T-helper 22 cell (primary cell): ENCODE results near the gene DAB2.

Experiments
- DNase-seq: peaks from one replicate; pipeline ENCODE4 v3.0.0-alpha.2; 2020; ENCODE audit warnings: low read depth

The DAB2 gene

DNA sequence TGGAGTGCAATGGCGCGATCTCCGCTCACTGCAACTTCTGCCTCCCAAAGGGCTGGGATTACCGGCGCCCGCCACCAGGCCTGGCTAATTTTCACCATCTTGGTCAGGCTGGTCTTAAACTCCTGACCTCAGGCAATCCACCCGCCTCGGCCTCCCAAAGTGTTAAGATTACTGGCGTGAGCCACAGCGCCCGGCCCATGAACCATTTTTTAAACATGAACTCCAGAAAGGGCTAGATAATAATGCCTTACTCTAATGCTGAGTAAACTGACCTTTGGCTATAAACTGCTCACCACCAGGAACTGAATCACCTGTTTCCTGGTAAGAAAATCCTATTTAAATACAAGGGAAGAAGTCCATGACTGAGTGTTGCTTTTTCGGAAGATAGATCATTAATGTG, 23.2 kb upstream of the DAB2 start:
- no peak for DNase-seq

DNA sequence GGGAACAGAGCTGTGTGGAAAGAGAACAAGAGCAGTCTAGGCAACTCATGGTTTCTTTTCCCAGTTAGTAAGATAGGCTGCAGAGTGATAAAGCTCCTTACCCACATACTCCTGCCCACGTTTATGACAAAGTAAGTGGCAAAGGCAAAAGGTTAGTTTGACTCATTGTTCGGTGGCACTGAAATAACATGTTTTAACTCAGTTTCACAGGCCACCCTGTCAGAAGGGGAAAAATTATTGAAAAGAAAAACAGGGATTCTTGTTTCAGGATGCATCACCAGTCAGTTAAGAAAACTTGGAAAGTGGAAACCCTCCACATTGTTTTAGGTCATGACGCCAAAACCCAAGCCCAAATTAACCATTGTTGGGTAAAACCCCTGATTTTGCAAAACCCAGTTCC, 22.3 kb upstream of the DAB2 start:
- DNase-seq = no peak

DNA sequence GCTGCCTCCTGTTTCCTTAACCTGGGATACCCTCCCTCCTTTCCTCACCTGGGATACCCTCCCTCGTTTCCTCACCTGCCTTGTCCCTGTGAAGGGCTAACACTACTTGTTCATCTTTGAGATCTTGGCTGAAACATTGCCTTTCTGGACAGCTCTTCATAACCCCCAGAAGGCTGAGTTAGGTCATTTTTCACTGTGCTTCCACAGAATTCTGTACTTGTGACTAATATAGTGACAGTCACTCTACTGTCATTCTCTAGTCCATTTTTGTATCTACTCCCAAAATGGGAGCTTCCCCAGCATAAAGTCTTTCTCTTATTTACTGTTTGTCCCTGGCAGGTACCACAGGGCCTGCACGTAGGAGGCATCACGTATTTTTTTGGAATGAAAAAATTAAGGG, 21.5 kb upstream of the DAB2 start:
- no peak for DNase-seq

DNA sequence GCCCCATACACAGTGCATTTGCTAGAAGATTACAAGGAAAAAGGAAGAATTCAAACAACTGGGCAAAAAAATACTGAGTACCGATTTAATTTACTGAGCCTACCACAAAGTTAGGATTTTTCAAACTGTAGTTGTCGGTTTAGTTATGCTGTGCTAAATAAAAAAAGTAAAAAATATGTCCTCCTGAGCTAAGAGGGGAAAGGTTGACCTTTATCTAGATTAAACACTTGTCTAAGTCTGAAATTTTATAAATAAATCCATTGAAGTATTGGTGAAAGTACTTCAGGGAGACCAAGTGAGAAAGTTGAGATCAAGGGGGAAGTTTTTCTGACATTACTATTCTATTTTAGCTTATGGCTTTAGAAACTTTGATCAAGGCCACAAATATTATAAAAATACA, 19.1 kb upstream of the DAB2 start:
- no peak for DNase-seq

DNA sequence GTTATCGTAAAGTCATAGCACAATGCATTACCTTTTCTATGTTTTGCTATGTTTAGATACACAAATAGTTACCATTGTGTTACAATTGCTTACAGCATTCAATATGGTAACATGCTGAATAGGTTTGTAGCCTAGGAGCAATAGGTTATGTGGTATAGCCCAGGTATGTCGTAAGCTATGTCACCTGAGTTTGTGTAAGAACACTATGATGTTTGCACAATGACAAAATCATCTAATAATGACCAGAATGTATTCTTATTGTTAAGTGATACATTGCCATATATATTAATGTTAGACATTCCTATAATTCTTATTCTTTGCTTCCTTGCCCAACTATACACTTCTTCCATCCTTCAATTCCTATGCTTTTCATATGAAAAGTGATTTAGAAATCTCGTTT, 18.2 kb upstream of the DAB2 start:
- DNase-seq = no peak

DNA sequence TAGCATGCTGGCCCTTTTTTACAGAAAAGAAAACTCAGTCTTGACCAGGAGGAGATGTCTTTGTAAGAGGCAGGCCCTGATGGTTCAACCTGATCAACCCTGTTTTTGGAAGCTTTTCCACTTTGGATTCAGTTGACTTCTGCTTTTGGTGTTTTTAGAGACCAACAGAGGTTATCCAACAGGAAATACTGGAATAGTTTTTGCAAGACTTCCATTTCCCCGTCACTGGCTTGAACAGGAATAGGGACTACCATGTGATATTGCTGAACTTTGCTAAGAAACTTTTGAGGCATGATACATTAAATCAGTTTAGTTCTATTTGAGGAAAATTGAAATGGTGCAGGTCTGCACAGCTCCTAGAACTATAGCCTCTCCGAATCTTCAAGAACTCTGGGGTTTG, 17.1 kb upstream of the DAB2 start:
- DNase-seq = no peak

DNA sequence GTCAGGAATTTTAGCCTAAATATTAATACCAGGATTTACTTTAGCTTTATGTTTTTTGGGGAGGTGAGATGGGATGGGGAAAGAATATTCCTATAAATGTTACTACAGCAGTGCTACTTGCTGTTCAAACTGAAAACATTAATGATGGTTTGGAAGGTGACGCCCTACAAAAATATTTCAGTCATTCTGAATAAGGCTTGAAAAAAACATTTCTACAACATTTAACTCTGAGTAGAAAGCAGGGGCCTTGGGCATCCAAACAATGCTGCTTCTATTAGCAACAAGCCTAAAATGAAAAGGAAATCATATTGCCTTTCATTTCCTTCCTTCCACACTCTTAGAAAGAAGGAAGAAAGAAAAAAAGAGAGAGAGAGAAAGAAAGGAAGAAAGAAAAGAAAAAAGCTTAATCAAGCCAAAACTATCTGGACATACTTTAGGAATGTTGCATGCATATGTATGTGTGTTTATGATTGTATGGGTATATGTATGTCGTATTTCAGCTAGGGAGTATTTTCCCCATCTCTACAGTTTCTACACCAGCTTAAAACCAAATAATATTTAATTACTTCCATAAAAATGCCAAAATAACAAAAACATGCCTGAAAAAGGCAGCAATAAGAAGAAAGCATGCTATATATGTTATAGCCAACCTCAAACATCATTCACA, 16.3 kb upstream of the DAB2 start:
- DNase-seq = no peak

DNA sequence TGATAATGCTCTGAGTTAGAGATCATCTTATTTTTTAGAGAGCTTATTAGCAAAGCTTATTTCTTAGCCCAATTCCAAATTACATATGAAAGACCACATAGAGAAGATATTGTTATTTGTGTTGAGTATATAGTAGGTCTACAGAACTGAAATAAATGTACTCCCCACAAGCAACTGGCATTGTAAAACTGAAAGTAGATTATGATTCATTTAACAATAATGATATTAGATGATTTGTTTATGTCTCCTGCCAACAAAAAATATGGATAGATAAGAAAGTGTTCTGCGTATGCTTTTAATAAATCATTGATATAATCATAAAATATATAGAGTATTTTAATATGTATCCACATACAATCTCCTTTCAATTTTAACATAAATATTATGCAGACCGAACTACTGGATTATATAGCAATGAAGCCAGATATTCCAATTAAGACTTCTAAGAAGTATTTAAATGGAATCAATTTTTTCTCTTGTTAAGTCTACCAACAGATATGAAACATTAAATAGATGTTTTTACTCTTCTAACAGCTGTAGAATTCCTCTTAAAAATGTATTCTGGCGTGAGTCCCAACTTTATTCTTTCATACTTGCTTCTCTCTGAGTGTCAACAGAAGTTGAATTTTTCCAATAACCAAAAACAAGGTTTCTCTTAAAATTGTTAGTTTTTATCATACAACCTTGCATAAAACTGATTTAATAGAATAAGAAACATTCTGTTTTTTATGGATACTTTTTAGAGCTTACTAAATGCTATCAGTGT, 15.6 kb upstream of the DAB2 start:
- DNase-seq = no peak

DNA sequence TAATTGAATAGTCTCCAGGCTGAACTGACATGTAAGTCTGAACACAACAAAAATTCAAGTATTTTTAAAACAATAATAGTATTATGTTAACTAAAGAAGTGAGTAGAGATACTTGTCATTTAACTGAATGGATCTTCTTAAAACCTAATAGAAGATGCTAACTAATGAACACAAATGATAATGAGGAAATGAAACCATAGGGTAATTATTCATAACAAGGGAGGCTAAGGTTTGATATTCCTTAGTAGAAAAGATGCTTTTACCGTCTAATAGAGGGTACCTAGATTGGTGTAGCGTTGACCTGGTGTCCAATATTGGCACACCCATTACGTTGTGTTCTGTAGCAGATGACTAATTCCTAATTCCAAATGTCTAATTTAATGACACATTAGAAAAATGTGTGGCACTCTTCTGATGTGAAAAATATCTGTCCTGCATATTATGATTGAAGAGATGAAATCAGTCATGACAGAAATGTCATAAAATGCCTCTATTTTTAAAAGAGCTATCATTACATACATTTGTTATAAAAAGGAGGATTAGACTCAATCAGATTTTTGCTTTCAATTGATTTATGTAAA, 14.9 kb upstream of the DAB2 start:
- no peak for DNase-seq

DNA sequence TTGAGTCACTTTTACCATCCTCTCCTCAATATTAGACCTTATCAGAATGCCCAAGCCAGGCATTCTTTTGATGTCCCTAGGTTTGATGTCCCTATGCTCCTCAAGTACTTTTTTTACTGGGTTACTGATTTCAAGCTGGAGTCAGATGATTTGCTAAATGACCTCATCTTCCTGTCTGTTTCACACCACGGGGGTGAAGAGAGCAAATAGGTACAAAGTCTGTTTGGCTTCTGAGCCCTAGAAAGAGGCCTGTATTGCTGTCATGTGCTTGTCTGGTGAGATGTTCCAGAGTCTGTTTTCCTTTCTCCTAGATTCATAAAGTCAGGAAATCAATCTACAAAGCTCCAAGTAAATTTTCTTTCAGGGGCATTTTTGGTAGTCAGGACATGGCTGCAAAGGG, 12.7 kb upstream of the DAB2 start:
- no peak for DNase-seq

DNA sequence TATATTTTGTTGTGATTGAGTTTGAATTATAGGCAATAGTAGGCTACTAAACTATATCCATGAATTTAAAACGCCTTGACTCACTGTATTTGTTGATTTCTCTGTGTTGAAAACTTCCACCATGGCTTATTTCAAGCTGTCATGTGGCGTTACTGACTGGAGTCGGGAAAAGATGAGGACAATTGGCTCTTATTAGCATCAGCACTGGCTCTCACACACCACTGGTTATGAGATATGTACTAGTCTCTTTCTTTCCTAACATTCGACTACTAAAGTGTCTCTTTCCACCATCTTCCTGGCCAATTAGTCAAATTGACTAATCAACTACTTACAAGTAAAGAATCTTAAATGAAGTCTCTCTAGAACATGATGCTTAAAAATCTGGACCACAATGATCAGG, 9.1 kb upstream of the DAB2 start:
- no peak for DNase-seq

DNA sequence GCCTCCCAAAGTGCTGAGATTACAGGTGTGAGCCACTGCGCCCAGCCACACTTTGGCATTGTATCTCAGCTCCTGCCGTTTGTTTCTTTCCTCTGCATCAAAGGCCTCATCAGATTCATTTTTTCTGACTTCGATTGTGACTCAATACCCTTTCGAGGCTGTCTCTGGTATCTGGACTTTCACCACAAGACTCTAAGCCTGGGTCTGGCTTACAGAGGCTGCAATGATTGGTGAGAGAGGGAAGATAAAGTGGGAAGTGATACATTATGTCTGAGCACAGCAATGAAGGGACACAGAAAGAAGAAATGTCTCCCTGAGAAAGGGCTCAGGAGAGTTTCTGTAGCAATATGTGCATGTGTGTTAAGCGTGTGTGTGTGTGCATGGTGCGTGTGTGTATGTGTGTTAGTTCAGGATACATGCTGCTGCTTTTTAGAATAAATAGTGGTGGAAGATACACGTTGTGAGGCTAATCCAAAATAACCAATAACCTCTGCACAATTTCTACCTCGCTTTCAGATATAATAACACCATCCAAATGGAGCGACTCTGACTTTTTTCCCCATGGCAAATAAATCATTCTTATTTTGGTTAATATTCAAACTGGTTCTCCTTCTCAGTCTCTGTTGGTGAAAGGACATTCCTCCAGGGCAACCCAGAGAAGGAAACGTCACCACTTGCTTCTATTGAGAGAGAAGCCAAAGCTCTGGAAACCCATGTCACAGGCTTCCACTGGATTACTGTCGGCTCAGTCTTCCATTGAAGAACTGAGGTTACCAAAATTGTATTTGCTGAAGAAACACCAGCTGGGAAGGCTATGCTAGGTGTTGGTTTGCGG, 8.1 kb upstream of the DAB2 start:
- no peak for DNase-seq

DNA sequence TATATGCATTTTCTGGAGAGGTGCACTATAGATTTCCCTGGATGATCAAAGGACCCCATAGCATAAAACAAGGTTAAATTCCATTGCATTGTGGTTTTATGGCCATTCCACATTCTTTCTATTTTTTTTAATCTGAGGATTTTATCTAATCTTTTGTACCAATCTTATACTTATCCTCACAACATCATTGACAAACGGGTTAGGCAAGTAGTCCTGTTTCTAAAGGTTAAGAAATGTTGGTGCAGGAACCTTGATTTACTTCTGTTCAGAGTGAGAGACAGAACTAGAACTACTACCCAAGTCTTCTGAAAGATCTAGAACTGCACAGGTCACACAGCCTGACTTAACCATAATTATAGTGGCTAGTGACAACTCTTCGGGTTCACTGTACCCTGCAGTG, 5.7 kb upstream of the DAB2 start:
- DNase-seq = no peak

DNA sequence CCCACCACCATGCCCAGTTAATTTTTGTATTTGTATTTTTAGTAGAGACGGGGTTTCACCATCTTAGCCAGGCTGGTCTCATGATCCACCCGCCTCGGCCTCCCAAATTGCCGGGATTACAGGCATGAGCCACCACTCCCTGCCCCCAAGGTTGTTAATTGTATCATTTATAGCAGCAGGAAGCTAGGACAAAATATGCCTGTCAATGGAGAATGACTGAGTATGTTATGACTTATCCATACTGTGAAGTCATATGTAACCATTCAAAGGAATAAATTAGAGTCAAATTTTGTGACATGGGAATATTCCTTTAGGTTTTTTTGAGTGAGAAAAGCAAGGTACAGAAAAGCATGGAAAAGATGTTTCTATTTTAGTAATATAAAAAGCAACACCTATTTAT, 3.9 kb upstream of the DAB2 start:
- no peak for DNase-seq

DNA sequence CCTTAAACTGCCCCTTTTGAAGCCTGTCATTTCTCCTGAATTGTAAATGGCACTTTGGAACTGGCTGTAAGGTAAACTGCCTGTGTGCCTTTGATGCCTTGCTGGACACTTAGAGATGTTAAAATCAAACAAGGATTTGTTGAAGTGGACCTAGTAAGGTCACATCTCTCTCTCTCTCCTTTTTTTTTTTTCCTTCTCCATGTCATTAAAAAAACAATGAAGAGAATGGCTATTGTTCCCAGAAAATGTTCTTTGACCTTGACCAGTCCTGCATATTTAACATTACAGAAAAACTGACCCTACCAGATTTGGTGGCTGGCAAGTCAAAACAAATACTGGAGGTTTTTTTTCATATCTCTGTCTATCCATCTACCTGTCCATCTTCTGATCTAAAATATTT, 2.9 kb upstream of the DAB2 start:
- no peak for DNase-seq

DNA sequence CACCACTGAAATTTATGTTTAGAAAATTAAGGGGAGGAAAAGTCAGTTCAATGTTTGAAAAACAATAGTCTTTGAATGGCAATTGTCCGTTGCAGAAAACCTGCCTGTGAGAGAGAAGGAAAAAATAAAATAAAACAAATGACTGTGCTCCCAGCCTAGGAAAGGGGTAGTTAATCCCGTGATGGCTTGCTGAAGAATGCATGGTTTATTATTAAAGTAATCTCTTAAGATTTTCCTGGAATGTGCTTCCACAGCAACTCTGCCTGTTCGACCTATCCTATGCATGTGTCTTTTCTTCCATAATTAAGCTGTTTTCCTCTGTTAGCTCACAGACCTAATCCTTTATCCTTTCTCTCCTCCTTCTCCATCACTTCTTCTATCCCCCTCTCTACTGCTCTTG, 2.4 kb upstream of the DAB2 start:
- DNase-seq = no peak

DNA sequence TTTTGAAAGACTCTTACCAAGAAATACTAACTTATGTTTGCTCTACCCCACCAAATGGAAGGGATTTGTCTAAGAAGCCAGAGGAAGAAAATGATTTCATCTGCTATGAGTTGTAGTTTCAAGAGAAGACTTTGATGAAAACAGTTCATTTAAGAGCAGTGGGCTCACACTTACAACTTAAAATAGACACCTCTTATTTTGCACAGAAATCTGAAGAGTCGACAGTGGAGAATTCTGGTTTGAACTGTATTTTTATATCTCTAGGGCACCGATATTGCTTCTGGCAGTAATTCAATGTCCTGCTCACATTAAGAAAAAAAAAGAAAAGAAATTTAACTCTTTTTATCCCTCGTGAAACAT, 1.9 kb upstream of the DAB2 start:
- DNase-seq = no peak

DNA sequence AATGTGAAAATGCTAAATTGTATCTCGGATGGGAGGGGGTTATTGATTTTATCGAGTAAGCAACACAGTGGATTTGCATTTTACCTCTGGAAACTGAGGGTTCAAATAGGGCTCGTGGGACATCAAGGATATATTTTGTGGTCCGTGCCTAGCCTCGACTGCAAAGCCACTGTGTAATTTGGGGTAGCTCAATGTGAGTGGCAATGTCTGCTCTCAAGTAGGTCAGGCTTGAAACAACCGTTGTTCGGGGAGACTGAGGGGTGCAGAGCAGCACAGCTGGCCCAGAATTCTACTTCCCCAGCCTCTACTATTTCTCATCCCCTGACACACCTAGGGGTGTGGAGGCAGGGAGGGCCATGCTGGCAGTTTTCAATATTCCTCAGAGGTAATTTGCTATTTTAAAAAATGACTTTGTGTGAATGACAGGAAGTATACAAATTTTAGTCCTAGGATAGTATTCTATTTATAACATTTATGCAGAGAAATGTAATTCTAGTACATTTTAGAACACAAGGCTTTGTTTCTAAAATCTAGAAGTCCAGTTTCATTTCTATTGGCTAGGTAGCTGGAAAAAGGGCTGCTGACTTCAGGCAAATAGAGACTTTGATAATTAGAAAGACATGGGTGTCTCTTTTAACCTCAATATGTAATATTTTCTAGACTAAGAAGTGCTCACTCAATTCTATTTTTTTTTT, 1.4 kb upstream of the DAB2 start:
- no peak for DNase-seq

DNA sequence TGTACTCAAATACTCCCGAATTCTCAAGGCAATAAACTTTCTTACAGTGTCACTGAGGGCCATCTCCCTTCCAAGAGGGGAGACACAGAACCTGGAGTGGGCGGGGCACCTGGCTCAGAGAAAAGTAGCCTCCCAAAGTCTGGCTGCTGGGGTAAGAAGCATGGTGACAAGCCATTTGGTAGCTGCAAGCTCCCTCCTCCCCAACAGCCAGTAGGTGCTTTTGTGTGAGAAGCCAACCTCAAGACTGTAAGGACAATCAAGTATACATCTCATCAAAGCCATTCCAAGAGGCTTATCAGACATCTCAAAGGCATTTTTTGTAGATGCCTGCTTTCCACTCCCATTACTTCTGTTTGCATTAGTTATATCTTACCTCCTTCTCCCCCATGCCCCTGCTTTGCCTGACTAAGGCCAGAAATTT, 1.4 kb downstream of the DAB2 start:
- no peak for DNase-seq

DNA sequence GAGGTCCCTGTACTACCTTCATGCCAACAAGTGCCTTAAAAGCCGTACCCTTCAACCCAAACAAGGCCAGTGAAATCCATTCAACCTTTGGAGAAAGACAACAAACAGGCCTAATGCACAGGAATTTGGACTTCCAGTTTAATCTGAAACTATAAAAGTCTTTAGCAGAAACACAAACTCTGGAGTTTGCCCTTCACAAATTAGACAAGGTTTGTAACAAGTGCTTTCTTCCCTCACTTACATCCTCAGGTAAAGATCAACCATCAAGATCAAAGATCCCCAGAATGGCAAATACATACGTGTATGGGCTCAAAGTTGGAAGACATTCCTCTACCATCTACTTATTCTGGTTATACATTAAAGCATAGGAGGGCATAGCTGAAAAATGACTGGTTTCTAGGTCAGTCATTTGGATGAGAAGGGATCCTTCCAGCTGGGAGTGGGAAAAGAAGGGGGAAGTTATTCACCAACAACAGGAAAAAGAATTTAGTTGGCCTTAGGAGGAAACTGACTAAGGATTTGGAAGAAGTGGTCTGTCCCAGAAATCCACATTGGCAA, 2.0 kb downstream of the DAB2 start:
- no peak for DNase-seq

DNA sequence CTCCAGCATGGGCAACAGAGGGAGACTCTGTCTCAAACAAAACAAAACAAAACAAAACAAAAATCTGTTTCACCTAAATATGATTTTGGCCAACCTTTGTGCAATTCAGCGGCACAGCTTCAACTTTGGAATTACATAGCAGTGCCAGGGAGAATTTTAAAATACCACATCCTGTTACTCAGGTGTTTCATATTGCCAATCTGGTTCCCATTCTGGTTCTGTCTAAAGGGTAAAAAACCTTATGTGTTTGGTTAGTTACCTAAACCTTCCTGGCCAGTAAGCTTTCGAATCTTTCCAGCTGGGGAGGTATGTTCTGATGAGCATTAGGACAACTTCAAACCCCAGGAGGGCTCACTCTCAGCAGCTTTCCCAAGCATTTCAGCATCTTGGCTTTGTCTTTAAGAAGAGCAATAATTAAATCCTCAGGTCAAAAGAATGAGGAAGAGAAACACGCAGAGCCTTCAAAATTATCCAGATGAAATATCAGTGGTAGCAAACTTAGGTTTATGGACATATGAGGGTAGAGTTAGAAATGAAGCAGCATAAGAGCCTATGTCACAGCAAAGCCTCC, 2.7 kb downstream of the DAB2 start:
- DNase-seq = no peak
